ENCODE data around the gene CLEC6A. TPM values are rescaled to one million over a fixed set of nuclear protein-coding genes. Genes with fewer than 3 reads are reported as not detected.
"Not testable (repeated sequence)": the region's sequence is repeated elsewhere in the genome, so short reads cannot be mapped to it uniquely, and the experiment has no call there.

The CLEC6A gene
- total RNA-seq, 1 donor from 2014 or later, result not detected

DNA sequence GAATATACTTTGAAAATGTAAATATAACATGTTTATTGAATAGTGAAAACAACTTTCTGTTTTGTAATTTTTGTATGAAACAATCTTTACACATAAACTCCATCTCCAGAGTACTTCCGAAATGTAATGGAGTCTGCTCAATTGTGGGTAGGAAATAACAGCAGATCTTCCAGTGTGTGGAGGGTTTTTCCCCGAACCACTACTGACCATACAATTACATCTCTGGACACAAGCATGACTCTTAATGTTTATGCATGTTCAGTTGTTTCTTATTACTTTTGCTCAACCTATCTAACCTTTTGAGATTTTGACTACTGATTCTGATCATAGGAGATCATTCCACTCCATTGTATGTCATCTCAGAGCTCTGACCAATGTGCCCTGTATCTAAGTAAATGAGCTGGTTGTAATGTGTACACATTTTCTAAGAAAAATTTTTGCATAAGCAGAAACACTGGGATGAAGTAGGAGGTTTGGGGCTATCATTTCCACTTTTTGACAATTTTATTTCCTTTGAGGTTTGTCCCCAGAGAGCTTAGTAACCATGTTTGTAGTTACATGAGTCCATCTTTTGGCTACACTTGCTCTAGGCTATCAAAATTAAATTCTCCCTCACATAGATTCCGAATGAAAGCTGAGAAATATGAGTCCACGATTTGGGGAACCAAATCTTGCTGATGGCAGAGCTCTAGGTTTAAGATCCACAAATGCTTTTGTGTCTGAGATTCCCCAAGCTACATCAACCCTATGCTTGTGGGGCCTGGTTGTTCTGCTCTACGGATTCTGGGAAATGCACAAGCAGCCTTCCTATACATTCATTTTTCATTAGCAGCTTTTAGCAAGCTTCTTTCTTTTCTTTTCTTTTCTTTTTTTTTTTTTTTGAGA is 36.1 kb downstream of the CLEC6A start:
- no peak for ATAC-seq
- DNase-seq (ENCODE audit: low spot score), result no peak

DNA sequence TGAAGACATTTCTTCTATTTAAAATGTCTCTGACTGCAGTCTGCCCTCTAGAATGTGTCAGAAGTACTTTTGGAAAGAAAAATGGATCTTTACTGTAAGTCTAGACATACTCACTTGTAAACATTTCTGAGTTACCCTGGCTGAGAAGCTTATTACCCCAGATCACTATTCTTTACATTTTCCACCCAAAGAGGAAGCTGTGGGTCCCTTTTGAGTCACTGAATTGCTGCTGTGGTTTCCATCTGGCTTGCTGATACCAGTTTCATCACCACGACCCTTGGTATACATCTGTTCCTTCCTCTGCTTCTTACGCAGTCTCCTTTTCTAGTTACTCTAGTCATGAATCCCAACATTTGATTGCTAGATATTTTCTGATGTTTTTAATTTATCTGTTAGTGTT is 37.3 kb downstream of the CLEC6A start:
- DNase-seq (ENCODE audit: low spot score) (no peak), ATAC-seq (no peak)

DNA sequence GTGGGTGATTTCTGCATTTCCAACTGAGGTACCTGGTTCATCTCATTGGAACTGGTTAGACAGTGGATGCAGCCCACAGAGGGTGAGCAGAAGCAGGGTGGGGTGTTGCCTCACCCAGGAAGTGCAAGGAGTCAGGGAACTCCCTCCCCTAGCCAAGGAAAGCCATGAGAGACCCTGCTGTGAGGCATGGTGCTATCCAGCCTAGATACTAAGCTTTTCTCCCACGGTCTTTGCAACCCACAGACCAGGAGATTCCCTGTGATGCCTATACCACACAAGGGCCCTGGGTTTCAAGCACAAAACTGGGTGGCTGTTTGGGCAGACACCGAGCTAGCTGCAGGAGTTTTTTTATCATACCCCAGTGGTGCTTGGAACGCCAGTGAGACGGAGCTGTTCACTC is 39.9 kb downstream of the CLEC6A start:
- ATAC-seq; DNase-seq (ENCODE audit: low spot score): not testable (repeated sequence)

DNA sequence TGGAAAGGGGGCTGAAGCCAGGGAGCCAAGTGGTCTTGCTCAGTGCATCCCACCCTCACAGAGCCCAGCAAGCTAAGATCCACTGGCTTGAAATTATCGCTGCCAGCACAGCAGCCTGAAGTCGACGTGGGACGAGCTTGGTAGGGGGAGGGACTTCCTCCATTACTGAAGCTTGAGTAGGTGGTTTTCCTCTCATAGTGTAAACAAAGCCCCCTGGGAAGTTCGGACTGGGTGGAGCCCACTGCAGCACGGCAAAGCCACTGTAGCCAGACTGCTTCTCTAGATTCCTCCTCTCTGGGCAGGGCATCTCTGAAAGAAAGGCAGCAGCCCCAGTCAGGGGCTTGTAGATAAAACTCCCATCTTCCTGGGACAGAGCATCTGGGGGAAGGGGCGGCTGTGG is 40.3 kb downstream of the CLEC6A start:
- DNase-seq (ENCODE audit: low spot score); ATAC-seq: not testable (repeated sequence)

DNA sequence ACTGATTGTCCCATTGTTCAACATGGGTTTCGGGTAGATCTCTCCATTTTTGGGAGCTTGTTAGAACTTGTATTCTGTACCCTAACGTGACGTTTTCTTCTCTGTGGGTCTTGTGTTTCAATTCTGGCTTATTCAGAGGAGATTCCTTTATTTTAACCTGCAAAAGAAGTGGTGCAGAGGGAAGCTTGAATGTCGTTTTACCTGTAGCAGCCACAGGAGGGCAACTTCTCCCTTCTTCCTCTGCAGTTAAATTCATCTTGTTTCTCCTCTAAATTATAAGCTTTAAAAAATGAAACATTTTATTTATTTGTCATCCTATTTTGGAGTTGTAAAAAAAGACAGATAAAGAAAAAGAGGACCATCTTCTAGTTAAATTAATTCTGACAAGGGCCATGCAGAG is 43.9 kb downstream of the CLEC6A start:
- no peak for DNase-seq (ENCODE audit: low spot score)
- ATAC-seq, result no peak

DNA sequence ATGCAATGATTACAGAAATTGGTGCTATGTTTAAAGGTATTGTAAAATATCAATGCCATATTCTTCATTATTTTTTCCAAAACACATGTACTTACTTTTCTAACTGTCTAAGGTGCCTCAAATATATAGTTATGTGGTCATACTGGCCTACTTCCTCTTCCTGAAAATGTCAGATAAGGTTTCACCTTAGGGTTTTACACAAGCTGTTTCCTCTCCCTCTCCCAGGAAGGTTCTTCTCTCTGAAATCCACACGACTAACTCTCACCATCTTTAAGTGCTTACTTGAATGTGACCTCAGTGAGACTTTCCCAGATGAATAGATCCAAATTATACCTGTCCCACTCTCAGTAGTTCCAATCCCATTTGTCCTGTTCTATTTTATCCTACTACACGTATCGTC is 46.0 kb downstream of the CLEC6A start:
- ATAC-seq, result no peak
- no peak for DNase-seq (ENCODE audit: low spot score)

DNA sequence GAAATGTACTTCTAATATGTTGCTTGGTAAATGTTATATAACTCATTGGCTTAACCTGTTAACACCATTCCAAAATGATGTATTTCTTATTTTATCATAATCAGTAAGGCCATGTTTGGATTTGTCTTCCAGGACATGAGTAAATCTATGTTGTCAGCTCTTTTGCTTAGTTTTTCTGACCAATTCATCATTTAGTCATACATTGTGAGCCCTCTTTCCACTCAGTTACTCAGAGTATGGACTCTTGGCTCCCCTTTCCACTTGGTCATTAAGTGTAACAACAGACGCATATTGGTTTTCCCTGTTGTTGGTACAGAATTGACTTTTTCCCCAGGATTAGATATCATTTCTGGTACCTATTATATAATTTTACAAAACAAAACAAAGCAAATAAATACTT is 48.6 kb downstream of the CLEC6A start:
- ATAC-seq, result no peak
- DNase-seq (ENCODE audit: low spot score), result no peak

DNA sequence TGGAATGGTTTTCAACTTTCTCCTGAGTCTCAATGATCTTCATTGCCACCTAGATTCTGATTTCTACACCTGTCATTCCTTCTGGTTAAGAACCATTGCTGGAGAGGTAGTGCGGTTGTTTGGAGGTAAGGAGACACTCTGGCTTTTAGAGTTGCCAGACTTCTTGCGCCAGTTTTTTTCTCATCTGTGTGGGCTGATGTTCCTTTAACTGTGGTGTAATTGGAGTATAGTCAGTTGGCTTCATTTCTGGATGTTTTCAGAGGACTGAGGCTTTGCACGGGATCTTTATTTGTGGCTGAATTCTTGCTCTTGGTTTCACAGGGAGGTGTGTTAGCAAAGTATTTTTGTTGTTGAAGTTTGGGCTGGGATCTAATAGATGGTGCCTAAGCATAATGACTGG is 51.8 kb downstream of the CLEC6A start:
- ATAC-seq, result no peak

DNA sequence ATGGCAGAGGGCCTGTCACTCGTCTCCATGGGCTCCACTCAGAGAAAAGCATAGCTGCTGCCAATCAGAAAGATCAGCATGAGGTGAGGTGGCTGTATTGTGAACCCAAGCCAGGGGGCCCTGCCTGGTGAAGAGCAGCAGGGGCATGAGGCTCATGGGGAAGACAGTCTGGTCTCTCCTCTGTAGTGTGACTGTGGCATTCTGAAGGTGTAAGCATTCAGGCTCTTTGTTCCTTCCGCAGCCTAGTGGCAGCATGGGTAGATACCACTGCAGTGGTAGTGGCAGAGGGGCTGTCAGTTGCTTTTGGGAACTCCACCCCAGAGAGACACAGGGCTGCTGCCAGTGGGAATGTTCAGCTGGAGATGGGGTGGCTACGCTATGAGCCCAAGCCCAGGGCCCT is 52.5 kb downstream of the CLEC6A start:
- DNase-seq (ENCODE audit: low spot score) (no peak), ATAC-seq (no peak)

More for the DNA sequence above, 51.8 kb downstream of the CLEC6A start:
- DNase-seq (ENCODE audit: low spot score), result no peak

DNA sequence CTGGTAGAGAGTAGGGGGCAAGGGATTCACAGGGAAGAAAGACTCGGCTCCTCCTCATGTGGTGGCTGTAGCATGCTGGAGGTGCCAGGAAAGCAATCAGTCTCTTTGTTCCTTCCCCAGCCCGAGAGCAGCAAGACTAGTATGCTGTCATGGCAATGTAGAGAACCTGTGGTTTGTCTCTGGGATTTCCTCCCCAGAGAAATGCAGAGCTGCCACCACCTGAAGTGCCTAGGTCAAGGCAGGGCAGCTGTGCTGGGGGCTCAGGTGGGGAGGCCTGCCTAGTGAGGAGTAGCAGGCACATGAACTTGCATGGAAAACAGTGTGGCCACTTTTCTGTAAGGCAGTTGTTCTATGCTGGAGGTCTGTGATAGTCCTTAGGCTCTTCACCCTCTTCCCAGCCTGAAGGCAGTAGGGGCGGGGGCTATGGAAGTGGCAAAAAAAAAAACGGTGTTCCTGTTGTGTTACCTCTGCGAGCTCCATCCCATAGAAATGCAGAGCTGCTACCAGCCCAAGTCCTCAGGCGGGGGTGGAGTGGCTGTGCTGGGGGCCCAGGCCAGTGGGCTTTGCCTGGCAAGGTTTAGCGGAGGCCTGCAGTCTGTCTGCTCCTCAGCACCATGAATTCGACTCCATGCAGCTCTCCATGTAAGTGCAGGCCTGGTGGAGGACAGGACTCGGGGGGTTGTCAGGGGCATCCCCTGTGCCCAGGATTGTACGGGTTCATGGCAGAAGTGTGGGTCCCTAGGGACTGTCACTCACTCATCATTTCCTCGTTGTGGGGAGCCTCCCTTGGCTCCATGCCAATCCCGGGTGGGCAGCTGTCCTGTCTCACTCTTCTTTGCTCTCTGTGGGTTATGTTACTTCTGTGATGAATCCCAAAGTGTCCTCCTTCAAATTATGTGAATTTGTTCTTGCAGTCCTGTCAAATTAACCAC is 53.4 kb downstream of the CLEC6A start:
- ATAC-seq (no peak), DNase-seq (ENCODE audit: low spot score) (no peak)

DNA sequence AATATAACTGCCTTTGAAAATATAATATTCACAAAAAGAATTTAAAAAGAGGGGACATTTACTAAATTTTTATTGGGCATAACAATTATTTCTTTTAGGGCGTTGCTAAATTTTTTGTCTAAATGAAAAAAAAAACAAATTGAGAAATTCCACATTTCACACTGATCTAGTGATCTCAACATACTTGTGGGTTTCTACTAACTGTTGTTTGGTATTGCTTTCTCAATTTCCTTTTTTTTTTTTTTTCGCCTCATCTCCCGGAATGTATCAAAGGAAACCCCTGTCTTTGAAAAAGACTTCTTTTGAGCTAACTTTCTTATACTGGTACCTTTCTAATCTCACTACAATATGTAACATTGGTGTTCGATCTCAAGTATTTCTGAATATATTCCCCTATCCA is 57.5 kb downstream of the CLEC6A start, which contains the start of gene CLEC4D:
Gene CLEC4D (plus strand): TSS at position 248 of the 400 bp plus-strand sequence. CDS start 230 bp downstream, outside the sequence.
- ATAC-seq, result no peak
- DNase-seq (ENCODE audit: low spot score), result no peak

DNA sequence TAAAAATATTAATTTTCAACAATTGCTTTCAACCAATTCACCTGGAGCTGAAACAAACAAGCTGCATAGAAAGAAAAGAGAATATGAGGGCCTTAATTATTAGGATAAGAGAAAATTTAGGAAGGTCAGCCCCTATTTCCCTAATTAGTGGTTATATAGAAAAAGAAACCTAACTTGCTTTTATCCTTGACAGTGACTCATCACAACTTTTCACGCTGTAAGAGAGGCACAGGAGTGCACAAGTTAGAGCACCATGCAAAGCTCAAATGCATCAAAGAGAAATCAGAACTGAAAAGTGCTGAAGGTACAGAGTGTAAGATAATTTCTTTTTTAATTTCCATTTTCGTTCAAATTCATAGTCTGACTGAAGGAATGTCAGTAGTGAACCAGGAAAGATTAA is 62.2 kb downstream of the CLEC6A start:
- DNase-seq (ENCODE audit: low spot score) (no peak), ATAC-seq (no peak)

DNA sequence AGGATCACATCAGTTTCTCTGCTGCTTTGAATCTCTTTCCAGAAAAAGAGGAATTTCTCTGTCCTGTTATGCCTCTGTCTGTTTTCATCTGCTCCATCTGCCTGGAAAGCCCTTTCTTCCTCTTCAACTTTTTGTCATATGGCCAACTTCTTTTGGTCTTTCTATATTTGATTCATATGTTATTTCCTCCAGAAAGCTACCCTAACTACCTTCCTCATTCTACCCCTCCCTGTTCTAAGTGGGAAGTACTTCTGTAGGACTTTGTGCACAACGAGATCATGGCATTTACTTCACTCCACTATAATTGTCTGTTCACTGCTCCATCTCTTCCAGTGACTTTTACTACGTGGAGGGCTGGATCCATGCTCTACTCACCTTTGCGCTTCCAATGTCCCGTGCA is 63.4 kb downstream of the CLEC6A start:
- DNase-seq (ENCODE audit: low spot score) (no peak), ATAC-seq (no peak)

DNA sequence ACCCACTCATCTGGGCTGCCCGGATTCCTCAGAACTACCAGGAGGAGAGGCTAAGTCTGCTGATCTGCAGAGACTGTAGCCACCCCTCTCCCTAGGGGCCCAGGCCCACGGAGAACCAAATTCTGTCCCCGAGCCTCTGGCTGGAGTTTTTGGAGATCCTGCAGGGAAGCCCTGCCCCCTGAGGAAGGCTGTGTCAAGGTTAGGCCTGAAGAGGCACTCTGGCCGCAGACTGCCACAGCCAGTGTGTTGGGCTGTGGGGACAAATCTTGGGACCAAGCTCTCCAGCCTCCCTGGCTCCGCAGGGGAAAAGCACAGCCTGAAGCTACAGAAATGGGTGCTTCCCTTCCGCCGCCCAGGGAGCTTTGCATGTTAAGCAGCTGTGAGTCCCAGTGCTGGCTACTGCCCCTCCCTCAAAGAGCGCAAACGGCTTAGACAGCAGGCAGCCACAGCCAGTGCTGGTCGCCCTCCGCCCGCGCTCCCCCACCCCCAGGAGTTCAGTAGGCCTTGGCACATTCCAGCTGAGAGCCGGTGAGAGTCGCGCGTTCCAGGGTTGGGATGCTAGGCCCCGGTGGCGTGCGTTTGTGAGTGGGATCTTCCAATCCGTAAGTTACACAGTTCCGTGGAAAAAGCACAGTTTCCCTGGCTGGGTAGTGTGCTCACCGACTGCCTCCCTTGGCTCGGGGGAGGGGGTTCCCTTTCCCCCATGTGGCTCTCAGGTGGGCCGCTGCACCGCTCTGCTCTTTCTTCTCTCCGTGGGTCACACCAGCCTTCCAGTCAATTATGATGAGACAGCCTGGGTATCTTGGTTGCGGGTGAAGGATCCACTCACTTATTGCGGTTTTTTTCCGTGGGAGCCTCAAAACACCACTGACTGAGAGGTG is 71.7 kb downstream of the CLEC6A start:
- no peak for DNase-seq (ENCODE audit: low spot score)
- no peak for ATAC-seq

Other genes starting within 250 kb of the CLEC6A start
- not detected for gene FAM90A1, start 228.3 kb upstream of the CLEC6A start, total RNA-seq
- not detected for gene CLEC4D, start 57.5 kb downstream of the CLEC6A start, total RNA-seq
- gene CLEC4E, start 84.9 kb downstream of the CLEC6A start, total RNA-seq, result 0.63 TPM
- gene AICDA, start 156.9 kb downstream of the CLEC6A start, total RNA-seq, result not detected
- not detected for gene MFAP5, start 206.9 kb downstream of the CLEC6A start, total RNA-seq
- gene RIMKLB, start 242.0 kb downstream of the CLEC6A start, total RNA-seq, result 1.9 TPM

All from left lobe of liver (tissue), 2 donors.